Astrocyte (in vitro differentiated cells and primary cell): ENCODE measurements around the gene TPRG1. TPM values are rescaled to one million over a fixed set of nuclear protein-coding genes. Genes with fewer than 3 reads are reported as not detected.

ENCODE experiments used
- DNase-seq: peaks from one replicate; pipeline ENCODE4 v3.0.0-alpha.2; 2010; ENCODE audit warnings: low read depth
- FAIRE-seq: peaks from 2 replicates; lab custom pipeline; 2011; peaks lifted over from hg19 to GRCh38; lab: Jason Lieb, UNC
- H2AFZ ChIP-seq: 2 replicates; pipeline ENCODE4 v1.6.0; 2012; ENCODE audit warnings: low read depth, low read length, inconsistent platforms
- H3K27ac ChIP-seq: 2 replicates; pipeline ENCODE4 v1.5.1; 2011; ENCODE audit warnings: low read depth, low read length, inconsistent platforms
- H3K27me3 ChIP-seq: 2 replicates; pipeline ENCODE4 v1.6.0; 2011; ENCODE audit warnings: low read length, inconsistent platforms; ENCODE audit not compliant: insufficient read depth
- H3K36me3 ChIP-seq: 2 replicates; pipeline ENCODE4 v1.5.1; 2011; ENCODE audit warnings: low read length, inconsistent platforms; ENCODE audit not compliant: insufficient read depth
- H3K4me1 ChIP-seq: 2 replicates; pipeline ENCODE4 v1.5.1; 2011; ENCODE audit warnings: low read length, inconsistent platforms; ENCODE audit not compliant: insufficient read depth
- H3K4me2 ChIP-seq: 2 replicates; pipeline ENCODE4 v1.6.0; 2012; ENCODE audit warnings: low read length, inconsistent platforms
- H3K4me3 ChIP-seq: 2 replicates; pipeline ENCODE4 v1.5.1; 2011; ENCODE audit warnings: low read depth, mild to moderate bottlenecking, low read length, inconsistent platforms; ENCODE audit not compliant: insufficient read depth
- H3K79me2 ChIP-seq: 2 replicates; pipeline ENCODE4 v1.6.0; 2012; ENCODE audit warnings: mild to moderate bottlenecking, low read length, inconsistent platforms; ENCODE audit not compliant: insufficient read depth
- H3K9ac ChIP-seq: 2 replicates; pipeline ENCODE4 v1.6.0; 2012; ENCODE audit warnings: mild to moderate bottlenecking, low read length, inconsistent platforms
- H3K9me3 ChIP-seq: 2 replicates; pipeline ENCODE4 v1.5.1; 2012; ENCODE audit warnings: low read depth, mild to moderate bottlenecking, low read length, inconsistent platforms; ENCODE audit not compliant: insufficient read depth
- H4K20me1 ChIP-seq: 2 replicates; pipeline ENCODE4 v1.6.0; 2012; ENCODE audit warnings: low read length, inconsistent platforms; ENCODE audit not compliant: insufficient read depth
- H3K27ac Mint-ChIP-seq: one replicate; pipeline ENCODE4 v1.8.0; 2021; ENCODE audit warnings: mild to moderate bottlenecking, mixed read lengths; ENCODE audit not compliant: unreplicated experiment
- H3K27me3 Mint-ChIP-seq: one replicate; pipeline ENCODE4 v1.8.0; 2021; ENCODE audit warnings: low read depth, mixed read lengths; ENCODE audit not compliant: unreplicated experiment
- H3K36me3 Mint-ChIP-seq: one replicate; pipeline ENCODE4 v1.8.0; 2021; ENCODE audit warnings: low read depth, mixed read lengths; ENCODE audit not compliant: unreplicated experiment
- H3K4me1 Mint-ChIP-seq: one replicate; pipeline ENCODE4 v1.8.0; 2021; ENCODE audit warnings: low read depth, mixed read lengths; ENCODE audit not compliant: unreplicated experiment
- H3K4me3 Mint-ChIP-seq: one replicate; pipeline ENCODE4 v1.8.0; 2021; ENCODE audit warnings: mild to moderate bottlenecking, moderate library complexity, mixed read lengths; ENCODE audit not compliant: unreplicated experiment
- H3K9me3 Mint-ChIP-seq: one replicate; pipeline ENCODE4 v1.8.0; 2021; ENCODE audit warnings: mild to moderate bottlenecking, mixed read lengths; ENCODE audit not compliant: unreplicated experiment
- EZH2 ChIP-seq: IDR thresholded peaks from 2 replicates; pipeline ENCODE4 v1.6.1; 2012; ENCODE audit warnings: mild to moderate bottlenecking, low read length, inconsistent platforms; ENCODE audit not compliant: insufficient read depth
- total RNA-seq: library from RNA; stranded (reverse); gene quantifications from 2 replicates; pipeline ENCODE4 v1.2.1, GENCODE V29; 2021
- TF ChIP-seq, protein P1 (sequence below): IDR thresholded peaks from 2 replicates; pipeline ENCODE4 v1.5.1; 2011; ENCODE audit warnings: low read depth, mild to moderate bottlenecking, inconsistent platforms, low read length, moderate library complexity; ENCODE audit not compliant: insufficient read depth

TPRG1 gene
- total RNA-seq, 1 donor from 2014 or later, result 1.1 TPM

- H3K27me3 ChIP-seq, result peaks cover 3% of the 10 kb centered on the region
- Mint-ChIP-seq H3K4me1 (peaks cover 16% of the 10 kb centered on the region), H3K9me3 (no peaks in the 10 kb centered on the region), H3K27me3 (no peaks in the 10 kb centered on the region), H3K4me3 (no peak overlapping the region), H3K36me3 (no peaks in the 10 kb centered on the region), H3K27ac (no peak overlapping the region)
- H4K20me1 ChIP-seq, result no peaks in the 10 kb centered on the region
- no peak overlapping the region for H3K4me2 ChIP-seq
- TF ChIP-seq, protein P1, sequence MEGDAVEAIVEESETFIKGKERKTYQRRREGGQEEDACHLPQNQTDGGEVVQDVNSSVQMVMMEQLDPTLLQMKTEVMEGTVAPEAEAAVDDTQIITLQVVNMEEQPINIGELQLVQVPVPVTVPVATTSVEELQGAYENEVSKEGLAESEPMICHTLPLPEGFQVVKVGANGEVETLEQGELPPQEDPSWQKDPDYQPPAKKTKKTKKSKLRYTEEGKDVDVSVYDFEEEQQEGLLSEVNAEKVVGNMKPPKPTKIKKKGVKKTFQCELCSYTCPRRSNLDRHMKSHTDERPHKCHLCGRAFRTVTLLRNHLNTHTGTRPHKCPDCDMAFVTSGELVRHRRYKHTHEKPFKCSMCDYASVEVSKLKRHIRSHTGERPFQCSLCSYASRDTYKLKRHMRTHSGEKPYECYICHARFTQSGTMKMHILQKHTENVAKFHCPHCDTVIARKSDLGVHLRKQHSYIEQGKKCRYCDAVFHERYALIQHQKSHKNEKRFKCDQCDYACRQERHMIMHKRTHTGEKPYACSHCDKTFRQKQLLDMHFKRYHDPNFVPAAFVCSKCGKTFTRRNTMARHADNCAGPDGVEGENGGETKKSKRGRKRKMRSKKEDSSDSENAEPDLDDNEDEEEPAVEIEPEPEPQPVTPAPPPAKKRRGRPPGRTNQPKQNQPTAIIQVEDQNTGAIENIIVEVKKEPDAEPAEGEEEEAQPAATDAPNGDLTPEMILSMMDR, result no peak
- TF ChIP-seq EZH2, result no peak
- no peaks in the 10 kb centered on the region for H3K36me3 ChIP-seq
- no peaks in the 10 kb centered on the region for H3K4me1 ChIP-seq
- no peak overlapping the region for H3K4me3 ChIP-seq
- FAIRE-seq (no peak), DNase-seq (no peak)
- H2AFZ ChIP-seq, result no peak overlapping the region
- H3K9me3 ChIP-seq, result no peaks in the 10 kb centered on the region
- no peaks in the 10 kb centered on the region for H3K79me2 ChIP-seq
- no peak overlapping the region for H3K9ac ChIP-seq
- H3K27ac ChIP-seq, result no peak overlapping the region
These were observed 128.6 kb downstream of the TPRG1 start for GRCh38 chr3:189300345-189300744.

- FAIRE-seq, result no peak
- no peak overlapping the region for H3K27ac Mint-ChIP-seq
- Histone ChIP-seq H3K79me2 (no peaks in the 10 kb centered on the region), H2AFZ (no peak overlapping the region), H3K9me3 (no peaks in the 10 kb centered on the region), H3K4me3 (no peak overlapping the region), H3K27me3 (peaks cover 3% of the 10 kb centered on the region), H3K4me2 (no peak overlapping the region), H3K9ac (no peak overlapping the region), H4K20me1 (no peaks in the 10 kb centered on the region), H3K27ac (no peak overlapping the region), H3K4me1 (no peaks in the 10 kb centered on the region), H3K36me3 (no peaks in the 10 kb centered on the region)
- DNase-seq, result no peak
- H3K9me3 Mint-ChIP-seq, result no peaks in the 10 kb centered on the region
- peaks cover 23% of the 10 kb centered on the region for H3K4me1 Mint-ChIP-seq
- H3K27me3 Mint-ChIP-seq, result no peaks in the 10 kb centered on the region
- H3K4me3 Mint-ChIP-seq, result no peak overlapping the region
- TF ChIP-seq, protein P1, result no peak
- no peak for TF ChIP-seq EZH2
- H3K36me3 Mint-ChIP-seq, result no peaks in the 10 kb centered on the region
These were observed 129.7 kb downstream of the TPRG1 start for GRCh38 chr3:189301479-189301878.

- Histone ChIP-seq H2AFZ (no peak overlapping the region), H3K36me3 (no peaks in the 10 kb centered on the region), H3K9ac (no peak overlapping the region), H3K9me3 (no peaks in the 10 kb centered on the region), H3K4me3 (no peak overlapping the region), H3K79me2 (no peaks in the 10 kb centered on the region), H3K4me1 (no peaks in the 10 kb centered on the region), H3K27me3 (peaks cover 3% of the 10 kb centered on the region), H3K27ac (no peak overlapping the region), H4K20me1 (no peaks in the 10 kb centered on the region), H3K4me2 (no peak overlapping the region)
- H3K4me1 Mint-ChIP-seq, result peaks cover 23% of the 10 kb centered on the region
- no peaks in the 10 kb centered on the region for H3K27me3 Mint-ChIP-seq
- no peak overlapping the region for H3K27ac Mint-ChIP-seq
- H3K36me3 Mint-ChIP-seq, result no peaks in the 10 kb centered on the region
- no peak overlapping the region for H3K4me3 Mint-ChIP-seq
- H3K9me3 Mint-ChIP-seq, result no peaks in the 10 kb centered on the region
- no peak for TF ChIP-seq EZH2
- TF ChIP-seq, protein P1, result no peak
- DNase-seq, result no peak
- FAIRE-seq, result peak; percentile 37
These were observed 131.8 kb downstream of the TPRG1 start for GRCh38 chr3:189303584-189303983.
